ENCODE data around the gene HOXD13.
A peak's percentile ranks its signal among the peaks of the same experiment; 100 is the strongest.

The HOXD13 gene

DNA sequence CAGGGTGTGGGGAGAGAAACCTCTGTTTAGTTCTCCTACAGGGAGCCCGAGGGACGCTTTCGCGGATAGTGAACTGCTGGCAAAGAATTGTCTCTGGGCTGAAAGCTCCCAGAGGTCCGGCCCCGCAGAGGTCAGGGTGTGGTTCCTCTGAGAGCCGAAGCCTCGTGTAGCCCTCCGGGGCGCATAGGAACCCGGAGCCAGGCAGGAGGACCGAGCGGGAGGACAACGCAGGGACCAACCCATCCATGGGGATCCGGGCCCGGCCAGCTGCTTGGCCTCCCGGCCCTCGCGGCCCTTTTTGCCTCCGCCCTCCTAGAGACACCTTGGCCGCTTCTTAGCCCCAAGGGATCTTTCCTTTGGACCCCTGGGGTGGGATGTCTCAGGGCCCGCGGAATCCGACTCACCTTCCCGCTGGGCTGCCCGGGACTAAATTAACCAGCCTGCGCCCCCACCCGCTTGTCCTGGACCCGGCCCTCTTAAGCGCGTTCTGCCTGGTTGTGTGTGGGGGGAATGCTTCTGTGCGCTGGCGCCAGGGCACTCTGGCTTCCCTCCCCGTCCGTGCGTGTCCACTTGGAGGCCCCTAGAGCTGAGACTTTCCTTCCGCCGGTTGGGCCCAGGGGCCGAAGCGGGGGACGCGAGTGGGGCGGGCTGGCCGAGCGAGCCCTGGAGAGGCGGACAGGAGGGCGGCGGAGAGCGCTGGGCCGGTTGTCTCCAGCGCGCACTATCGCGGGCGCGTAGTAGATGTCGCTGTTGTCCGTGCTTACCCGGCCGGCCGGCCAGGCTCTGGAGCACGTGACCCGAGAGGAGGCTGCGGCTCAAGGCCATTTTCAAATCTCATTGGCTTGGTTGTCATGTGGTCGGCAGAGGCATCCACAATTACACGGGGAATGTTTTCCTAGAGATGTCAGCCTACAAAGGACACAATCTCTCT, 23.6 kb downstream of the HOXD13 start, which contains the start of gene HOXD10:
HOXD10 (plus strand) TSS at position 896 of the 931 bp plus-strand sequence. CDS start 56 bp downstream, outside the sequence.
- H3K27ac ChIP-seq, result peak within 1 kb of the TSS; percentile 54
- no peak for DNase-seq (ENCODE audit: low read depth, low spot score)

DNA sequence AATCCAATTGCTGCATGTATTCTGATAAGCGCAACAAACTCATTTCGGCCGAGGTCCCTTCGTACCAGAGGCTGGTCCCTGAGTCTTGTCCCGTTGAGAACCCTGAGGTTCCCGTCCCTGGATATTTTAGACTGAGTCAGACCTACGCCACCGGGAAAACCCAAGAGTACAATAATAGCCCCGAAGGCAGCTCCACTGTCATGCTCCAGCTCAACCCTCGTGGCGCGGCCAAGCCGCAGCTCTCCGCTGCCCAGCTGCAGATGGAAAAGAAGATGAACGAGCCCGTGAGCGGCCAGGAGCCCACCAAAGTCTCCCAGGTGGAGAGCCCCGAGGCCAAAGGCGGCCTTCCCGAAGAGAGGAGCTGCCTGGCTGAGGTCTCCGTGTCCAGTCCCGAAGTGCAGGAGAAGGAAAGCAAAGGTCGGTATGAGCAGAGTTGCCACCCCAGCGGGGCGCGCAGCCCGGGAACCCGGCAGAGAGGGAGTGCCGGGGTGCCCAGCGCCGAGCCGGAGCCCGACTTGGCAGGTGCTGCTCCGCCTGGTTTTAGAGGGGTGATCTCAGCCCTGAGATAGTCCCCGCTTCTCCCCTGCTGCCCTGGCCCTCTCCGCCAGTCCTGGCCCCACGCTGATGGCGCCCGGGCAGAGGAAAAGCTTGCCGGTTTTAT, 24.8 kb downstream of the HOXD13 start:
- H3K27ac ChIP-seq, result peak overlapping the region; percentile 54
- DNase-seq (ENCODE audit: low read depth, low spot score), result no peak

DNA sequence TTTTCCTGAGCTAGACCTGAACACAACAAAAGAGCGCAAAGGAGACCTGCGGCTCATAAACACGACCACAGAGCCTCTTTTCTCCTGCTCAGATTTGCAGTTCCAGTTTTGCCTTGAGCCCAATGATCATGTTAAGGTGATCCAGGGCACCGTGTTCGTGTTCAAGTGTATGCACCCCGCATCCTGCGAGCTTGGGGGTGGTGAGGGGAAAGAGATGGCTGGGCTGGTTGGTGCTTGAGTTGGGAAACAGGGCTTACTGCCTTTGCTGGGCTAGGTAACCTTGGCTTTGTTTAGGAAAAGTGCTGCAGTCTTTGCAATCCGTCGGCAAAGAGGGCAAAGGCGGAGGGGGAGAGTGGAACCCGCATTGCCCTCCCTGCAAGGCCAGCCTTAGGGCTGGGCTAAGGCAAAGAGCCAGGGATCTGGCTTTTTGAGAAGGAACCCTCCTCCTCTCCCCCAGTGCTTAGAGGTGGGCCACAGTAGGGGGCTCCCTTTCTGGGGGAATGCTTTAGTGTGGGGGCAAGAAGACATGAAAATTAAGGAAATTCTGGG, 25.4 kb downstream of the HOXD13 start:
- no peak overlapping the region for H3K27ac ChIP-seq
- DNase-seq (ENCODE audit: low read depth, low spot score), result no peak

DNA sequence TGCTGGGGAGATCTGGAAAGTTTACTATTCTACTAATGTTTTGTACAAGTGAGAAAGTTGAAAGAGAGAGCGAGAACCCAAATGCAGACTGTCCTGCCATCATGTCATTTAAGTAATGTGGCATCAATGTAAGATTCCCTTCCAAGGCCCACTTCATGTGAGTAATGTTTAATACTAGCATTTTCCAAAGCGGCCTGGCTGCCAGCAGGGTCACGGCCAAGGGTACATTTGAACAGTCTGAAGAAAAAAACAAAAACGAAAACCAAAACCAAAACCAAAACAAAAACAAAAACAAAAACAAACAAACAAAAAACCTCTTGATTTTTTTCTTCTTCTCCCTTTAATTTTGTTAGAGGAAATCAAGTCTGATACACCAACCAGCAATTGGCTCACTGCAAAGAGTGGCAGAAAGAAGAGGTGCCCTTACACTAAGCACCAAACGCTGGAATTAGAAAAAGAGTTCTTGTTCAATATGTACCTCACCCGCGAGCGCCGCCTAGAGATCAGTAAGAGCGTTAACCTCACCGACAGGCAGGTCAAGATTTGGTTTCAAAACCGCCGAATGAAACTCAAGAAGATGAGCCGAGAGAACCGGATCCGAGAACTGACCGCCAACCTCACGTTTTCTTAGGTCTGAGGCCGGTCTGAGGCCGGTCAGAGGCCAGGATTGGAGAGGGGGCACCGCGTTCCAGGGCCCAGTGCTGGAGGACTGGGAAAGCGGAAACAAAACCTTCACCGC, 26.2 kb downstream of the HOXD13 start:
- H3K27ac ChIP-seq, result no peak overlapping the region
- DNase-seq (ENCODE audit: low read depth, low spot score), result no peak

DNA sequence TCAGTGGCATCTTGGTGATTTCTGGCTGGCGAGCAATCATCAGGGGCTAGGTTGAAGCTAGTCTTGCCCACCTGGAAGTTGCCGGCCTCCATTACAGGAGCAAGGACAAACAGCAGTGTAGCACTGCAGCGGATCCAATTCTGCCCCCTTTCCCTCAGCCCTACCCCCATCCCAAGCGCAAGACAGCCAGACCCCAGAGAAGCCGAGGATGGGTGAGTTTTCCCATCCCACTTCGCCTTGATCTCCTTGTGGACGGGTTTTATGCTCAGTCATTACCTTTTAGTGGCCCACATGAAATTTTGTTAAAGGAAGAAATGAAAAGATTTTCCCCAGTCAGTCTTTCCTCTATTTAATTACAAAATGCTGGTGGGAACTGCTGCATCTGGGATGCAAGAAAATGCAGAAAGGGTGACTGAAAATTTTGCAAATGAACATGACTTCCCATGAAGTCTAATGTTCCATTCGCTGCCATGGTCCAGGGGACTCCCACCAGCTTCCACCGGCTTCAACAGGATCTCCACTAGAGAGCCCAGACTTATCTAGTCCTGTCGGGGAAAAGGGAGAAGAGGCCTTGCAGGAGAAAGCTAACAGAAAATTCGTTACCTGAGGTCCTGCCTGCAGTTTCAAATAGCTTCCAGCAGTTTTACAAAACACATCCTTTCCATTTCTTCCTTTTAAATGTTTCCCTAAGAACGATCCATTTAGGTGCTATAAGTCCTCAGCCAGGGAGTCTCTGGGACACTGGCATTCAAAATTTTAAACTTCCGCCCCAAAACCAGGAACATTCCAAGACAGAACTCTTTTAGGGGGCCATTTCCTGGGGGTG, 28.1 kb downstream of the HOXD13 start:
- no peak for DNase-seq (ENCODE audit: low read depth, low spot score)
- no peak overlapping the region for H3K27ac ChIP-seq

DNA sequence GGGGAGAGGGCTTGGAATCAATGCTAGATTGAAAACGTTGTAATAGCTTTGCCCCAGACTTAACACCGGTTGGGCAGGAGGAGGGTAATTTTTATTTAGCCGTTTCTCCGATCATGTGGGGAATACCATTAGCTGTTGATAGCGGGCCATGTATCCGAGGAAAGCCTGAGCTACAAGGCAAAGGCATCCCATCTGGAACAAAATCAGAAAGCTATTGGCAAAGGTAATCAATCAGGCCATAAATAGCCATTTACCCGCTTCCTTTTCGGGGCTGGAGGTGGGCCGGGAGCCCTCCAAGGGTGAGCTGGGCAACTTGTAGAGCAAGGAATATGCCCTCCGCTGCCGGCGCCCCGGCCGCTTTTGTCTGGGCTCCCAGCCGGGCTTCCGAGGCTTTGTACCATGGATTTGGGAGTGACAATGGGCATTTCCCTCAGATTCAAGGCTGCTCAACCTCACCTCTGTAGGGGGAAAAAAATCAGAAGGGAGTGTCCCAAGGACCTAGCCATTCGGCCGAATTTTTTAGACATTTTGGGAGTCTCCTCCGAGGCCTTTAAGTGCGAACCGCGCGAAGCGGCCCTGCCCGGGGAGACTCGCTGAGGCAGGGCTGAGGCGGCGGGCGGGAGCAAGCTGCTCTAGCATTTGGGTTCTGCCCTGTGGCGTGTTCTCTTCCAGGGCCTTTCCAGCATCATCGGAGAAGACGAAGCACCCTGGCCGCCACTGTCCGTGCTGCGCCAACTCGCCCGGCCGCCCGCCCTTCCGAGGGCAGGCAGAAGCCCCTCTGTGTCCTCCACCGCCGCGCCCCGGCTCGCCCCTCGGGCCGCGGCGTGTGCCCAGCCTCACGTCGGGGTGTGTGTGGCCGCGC, 28.9 kb downstream of the HOXD13 start:
- DNase-seq (ENCODE audit: low read depth, low spot score), result no peak
- H3K27ac ChIP-seq, result no peak overlapping the region

DNA sequence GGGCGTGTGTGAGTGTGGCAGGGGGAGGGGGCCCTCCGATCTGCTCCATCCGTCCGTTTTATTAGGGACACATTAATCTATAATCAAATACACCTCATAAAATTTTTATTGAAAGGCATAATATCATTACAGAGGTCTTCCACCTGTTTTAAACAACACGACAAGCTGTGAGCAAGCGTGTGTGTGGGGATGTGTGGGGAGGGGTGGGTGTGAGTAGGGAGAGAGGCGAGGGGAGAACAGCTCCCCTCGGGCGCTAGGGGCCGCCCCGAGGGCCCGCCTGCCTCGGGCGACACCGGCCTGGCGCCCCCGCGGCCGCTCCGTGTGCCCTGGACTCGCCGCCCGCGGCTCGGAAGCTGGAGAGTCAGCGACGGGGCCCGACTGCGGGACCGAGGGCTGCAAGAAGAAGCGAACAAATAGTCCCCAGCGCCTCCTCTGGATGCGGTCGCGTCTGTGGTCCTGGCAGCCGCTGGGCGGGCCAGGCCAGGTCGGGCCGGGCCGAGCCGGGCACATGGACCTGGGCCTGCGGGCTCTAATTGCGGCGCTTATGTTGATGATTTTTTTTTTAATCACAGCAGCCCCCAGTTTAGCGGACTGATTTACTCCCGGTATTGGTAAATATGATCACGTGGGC, 29.6 kb downstream of the HOXD13 start:
- H3K27ac ChIP-seq, result no peak overlapping the region
- DNase-seq (ENCODE audit: low read depth, low spot score), result no peak

DNA sequence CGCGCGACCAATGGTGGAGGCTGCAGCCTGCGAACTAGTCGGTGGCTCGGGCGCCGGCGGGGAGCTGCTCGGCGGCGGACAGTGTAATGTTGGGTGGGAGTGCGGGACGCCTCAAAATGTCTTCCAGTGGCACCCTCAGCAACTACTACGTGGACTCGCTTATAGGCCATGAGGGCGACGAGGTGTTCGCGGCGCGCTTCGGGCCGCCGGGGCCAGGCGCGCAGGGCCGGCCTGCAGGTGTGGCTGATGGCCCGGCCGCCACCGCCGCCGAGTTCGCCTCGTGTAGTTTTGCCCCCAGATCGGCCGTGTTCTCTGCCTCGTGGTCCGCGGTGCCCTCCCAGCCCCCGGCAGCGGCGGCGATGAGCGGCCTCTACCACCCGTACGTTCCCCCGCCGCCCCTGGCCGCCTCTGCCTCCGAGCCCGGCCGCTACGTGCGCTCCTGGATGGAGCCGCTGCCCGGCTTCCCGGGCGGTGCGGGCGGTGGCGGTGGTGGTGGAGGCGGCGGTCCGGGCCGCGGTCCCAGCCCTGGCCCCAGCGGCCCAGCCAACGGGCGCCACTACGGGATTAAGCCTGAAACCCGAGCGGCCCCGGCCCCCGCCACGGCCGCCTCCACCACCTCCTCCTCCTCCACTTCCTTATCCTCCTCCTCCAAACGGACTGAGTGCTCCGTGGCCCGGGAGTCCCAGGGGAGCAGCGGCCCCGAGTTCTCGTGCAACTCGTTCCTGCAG, 30.3 kb downstream of the HOXD13 start, which contains the start of gene HOXD9:
HOXD9 (plus strand) TSS at position 37 of the 728 bp plus-strand sequence; CDS start at position 87, 50 bp downstream.
- no peak within 1 kb of the TSS for H3K27ac ChIP-seq
- no peak for DNase-seq (ENCODE audit: low read depth, low spot score)

DNA sequence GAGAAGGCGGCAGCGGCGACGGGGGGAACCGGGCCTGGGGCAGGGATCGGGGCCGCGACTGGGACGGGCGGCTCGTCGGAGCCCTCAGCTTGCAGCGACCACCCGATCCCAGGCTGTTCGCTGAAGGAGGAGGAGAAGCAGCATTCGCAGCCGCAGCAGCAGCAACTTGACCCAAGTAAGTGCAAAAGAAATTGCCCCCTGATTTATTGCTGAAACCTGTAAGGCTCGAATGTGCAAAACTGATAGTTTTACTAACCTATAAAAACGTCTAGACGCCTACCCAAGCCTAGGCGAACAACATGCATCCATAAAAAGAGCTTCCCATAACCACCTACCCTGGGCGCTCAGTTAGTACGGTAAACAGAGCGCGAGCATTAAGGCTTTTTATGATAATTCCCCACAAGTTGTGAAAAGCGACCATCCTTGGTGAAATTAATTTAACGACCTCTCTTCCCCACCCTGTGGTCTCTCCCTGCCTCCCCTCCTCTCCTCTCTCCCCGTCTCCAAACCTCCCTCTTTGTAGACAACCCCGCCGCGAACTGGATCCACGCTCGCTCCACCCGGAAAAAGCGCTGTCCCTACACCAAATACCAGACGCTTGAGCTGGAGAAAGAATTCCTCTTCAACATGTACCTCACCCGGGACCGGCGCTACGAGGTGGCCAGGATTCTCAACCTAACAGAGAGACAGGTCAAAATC, 31.0 kb downstream of the HOXD13 start:
- no peak overlapping the region for H3K27ac ChIP-seq
- DNase-seq (ENCODE audit: low read depth, low spot score), result no peak

DNA sequence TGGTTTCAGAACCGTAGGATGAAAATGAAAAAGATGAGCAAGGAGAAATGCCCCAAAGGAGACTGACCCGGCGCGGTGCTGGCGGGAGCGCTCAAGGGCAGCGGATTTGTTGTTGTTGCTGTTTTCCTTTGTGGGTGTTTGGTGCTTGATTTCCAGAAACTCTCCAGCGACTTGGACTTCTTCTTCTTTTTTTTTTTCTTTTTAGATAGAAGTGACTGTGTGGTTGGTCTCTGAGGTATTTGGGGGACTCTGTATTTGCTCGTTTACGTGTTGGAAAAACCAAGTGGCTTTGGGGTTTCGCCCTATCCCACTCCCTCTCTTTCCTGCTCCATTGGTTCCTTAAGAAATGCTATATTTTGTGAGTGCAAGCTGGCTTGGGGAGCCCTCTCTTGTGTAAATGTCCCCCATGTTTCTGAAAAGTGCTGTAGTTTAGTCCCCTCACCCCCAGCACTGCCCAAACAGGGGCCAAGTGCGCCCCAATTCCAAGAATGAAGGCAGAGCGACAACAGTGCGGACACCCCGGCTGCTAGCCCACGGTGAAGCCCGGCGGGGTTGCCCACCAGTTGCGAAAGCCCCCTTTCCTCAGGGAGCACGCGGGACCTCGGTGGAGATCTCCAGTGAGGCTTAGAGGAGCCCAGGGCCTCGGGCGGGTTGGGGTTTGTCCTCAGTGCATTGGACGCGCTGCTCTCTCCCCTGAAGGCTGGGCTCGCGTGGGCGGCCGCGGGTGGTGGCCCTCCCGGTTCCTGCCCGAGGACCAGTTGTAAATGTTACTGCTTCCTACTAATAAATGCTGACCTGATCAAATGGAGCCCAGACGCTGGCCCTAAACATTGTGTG, 31.8 kb downstream of the HOXD13 start:
- DNase-seq (ENCODE audit: low read depth, low spot score), result no peak
- no peak overlapping the region for H3K27ac ChIP-seq

DNA sequence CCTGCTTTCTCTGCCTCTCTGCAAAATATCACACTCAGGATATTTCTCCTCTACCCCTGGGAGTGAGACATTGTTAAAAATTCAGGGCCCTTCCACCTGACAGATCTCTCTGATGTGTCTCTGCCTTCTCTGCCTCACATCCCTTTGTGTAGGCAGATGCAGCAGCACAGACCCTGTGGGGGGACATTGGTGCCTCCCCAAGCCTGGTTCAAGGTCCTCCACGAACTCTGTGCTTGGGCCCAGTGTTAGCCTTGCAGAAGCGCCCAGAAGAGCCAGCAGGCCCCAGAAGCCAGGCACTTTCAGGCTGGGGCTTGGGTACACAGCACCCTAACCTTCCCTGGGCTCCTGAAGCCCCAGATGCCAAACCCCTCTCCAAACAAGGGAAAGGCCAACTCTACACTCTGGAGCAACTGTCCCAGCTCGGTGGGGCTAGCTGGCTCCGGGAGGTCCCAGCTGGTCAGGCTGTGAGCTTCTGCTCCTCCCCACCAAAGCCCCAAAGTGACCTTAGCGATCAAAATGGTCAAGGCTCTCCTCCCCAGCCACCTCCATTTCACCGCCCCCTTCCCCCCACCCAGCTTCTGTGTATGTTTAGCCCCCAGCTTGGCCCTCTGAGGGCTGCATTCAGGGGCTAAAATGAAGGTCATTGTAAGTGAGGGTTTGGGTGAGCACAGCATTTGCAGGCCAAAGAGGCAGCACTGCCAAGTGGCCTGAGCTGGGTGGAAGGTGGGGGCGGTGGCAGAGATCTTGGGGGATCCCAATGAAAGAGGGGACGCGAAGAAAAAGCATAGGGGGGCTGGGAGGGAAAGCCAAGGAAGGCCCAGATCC, 32.6 kb downstream of the HOXD13 start:
- no peak overlapping the region for H3K27ac ChIP-seq
- no peak for DNase-seq (ENCODE audit: low read depth, low spot score)

DNA sequence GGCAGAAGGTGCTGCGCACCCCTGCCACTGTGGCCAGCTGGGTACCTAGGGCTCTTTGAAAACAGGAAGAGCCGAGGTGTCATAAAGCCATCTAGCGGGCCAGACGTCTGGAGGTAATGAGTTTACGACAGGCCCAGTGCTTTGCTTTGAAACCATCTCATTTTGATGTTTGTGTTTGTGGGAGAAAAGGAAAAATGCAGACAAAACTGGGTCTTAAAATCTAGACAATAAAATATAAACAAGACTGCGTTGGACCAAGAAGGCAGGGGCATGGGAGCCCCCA, 33.2 kb downstream of the HOXD13 start:
- H3K27ac ChIP-seq, result no peak overlapping the region
- DNase-seq (ENCODE audit: low read depth, low spot score), result no peak

DNA sequence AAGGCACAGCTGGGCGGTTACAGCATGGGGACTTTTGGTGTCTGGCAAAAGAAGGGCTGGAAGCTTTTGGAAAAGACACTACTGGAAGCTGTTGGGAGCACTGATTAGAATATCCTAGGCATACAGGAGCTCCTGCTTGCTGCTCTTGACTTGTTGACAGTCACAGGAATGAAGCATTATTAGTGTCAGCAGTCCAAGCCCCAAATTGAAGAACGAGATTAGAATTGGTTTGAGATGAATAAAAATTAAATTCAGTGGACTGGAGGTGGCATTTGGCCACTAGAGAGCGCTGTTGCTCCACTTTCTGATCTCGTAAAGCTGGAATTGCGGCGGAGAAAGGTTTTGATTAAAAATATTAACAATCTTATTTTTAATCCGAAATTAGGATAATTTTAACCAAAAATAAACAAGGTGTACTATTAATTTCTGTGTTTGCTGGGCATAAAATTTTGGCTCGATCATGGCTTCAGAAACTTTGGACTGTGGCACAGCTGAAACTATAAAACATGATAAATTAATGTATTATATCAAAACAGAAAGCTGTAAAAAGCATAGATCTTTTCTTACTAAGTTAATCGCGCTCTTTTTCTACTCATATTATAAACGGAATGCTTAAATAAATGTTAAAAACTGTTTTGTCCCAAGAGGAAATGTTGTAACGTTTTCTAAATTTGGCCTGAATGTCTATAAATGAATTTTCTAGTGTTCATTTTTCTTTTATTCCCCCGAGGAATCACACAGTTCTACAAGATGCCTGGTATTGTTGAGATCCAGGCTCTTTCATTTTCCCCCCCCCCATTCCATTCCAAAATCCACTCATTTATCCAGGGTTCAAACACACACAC, 34.6 kb downstream of the HOXD13 start:
- DNase-seq (ENCODE audit: low read depth, low spot score), result no peak
- H3K27ac ChIP-seq, result no peak overlapping the region

DNA sequence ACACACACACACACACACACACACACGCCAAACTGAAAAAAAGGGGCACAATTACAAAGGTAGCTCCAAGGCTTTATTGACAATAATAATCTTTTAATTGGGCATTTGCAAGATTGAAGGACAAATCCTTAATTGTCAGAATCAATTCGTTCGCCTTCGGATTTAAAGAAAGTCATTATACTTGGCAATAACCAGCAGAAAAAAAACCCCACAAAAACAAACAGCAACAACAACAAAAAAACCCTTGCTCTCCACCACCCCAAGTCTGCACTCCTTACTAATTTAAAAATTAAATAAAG, 35.2 kb downstream of the HOXD13 start:
- no peak for DNase-seq (ENCODE audit: low read depth, low spot score)
- H3K27ac ChIP-seq, result no peak overlapping the region
